IMR-90 (cell line): ENCODE data around the gene EGFL7. TPM values are rescaled to one million over a fixed set of nuclear protein-coding genes. Genes with fewer than 3 reads are reported as not detected.

Experiments used
- ATAC-seq: fragments of 200-7000 bp; cut with Tn5 transposase; 2 replicates; pipeline ENCODE4 v1.9.1; 2020; ENCODE audit warnings: low read depth, mild to moderate bottlenecking, moderate library complexity
- BruUV-seq: library from RNA; stranded (reverse); fragments of 400-500 nt; replicated peaks from 2 replicates; lab custom pipeline; 2021; lab: Mats Ljungman, UMichigan
- CTCF ChIA-PET: fragments of 300-600 bp; formaldehyde crosslinking; extraction: SDS; loops from one replicate; lab custom pipeline; 2021; ENCODE audit warnings: antibody characterized with exemption; lab: Yijun Ruan, JAX
- POLR2A ChIA-PET: fragments of 300-600 bp; sonication (Branson Sonifier 250); formaldehyde crosslinking; loops from one replicate; lab custom pipeline; 2022; ENCODE audit warnings: antibody characterized with exemption; ENCODE audit not compliant: unreplicated experiment; lab: Charles Lee
- DNase-seq: peaks from one replicate; pipeline ENCODE4 v3.0.0; 2013
- H2AFZ ChIP-seq: replicated peaks from 2 replicates; pipeline ENCODE3; 2013; ENCODE audit warnings: low read length, mild to moderate bottlenecking; ENCODE audit not compliant: poor library complexity
- H2AK5ac ChIP-seq: 2 replicates; pipeline ENCODE4 v1.6.1; 2013; ENCODE audit warnings: low read depth, low read length, inconsistent platforms
- H2AK9ac ChIP-seq: replicated peaks from 2 replicates; pipeline ENCODE3; 2013; ENCODE audit warnings: mild to moderate bottlenecking, low read depth, low read length, moderate library complexity; ENCODE audit not compliant: poor library complexity
- H2BK120ac ChIP-seq: 2 replicates; pipeline ENCODE4 v1.6.1; 2013; ENCODE audit warnings: low read depth, low read length, inconsistent platforms
- H2BK15ac ChIP-seq: 3 replicates; pipeline ENCODE4 v1.6.1; 2013; ENCODE audit warnings: low read depth, low read length, inconsistent platforms
- H2BK20ac ChIP-seq: 2 replicates; pipeline ENCODE4 v1.6.1; 2013; ENCODE audit warnings: low read depth, mild to moderate bottlenecking, inconsistent platforms, low read length, moderate library complexity
- H2BK5ac ChIP-seq: 2 replicates; pipeline ENCODE4 v1.6.1; 2013; ENCODE audit warnings: mild to moderate bottlenecking, low read depth, low read length, inconsistent platforms; ENCODE audit not compliant: poor library complexity, severe bottlenecking
- H3K14ac ChIP-seq: replicated peaks from 2 replicates; pipeline ENCODE4 v1.6.1; 2013; ENCODE audit warnings: low read depth, low read length, inconsistent platforms
- H3K18ac ChIP-seq: 2 replicates; pipeline ENCODE4 v1.6.1; 2013; ENCODE audit warnings: low read depth, low read length, control low read depth
- H3K23ac ChIP-seq: 2 replicates; pipeline ENCODE4 v1.6.1; 2013; ENCODE audit warnings: low read depth, low read length, inconsistent platforms
- H3K27ac ChIP-seq: 2 replicates; pipeline ENCODE4 v1.5.1; 2013; ENCODE audit warnings: mild to moderate bottlenecking, control low read depth, low read length; ENCODE audit not compliant: insufficient read depth
- H3K27me3 ChIP-seq: 2 replicates; pipeline ENCODE4 v1.6.1; 2013; ENCODE audit warnings: low read length; ENCODE audit not compliant: control insufficient read depth, insufficient read depth
- H3K36me3 ChIP-seq: 2 replicates; pipeline ENCODE4 v1.6.1; 2013; ENCODE audit warnings: low read length, mixed read lengths; ENCODE audit not compliant: control insufficient read depth, insufficient read depth
- H3K4ac ChIP-seq: 2 replicates; pipeline ENCODE4 v1.6.1; 2013; ENCODE audit warnings: low read depth, low read length, inconsistent platforms
- H3K4me1 ChIP-seq: 2 replicates; pipeline ENCODE4 v1.6.1; 2013; ENCODE audit warnings: low read length, mixed read lengths; ENCODE audit not compliant: control insufficient read depth, insufficient read depth
- H3K4me2 ChIP-seq: 2 replicates; pipeline ENCODE4 v1.6.1; 2013; ENCODE audit warnings: low read depth, mild to moderate bottlenecking, control low read depth, low read length, moderate library complexity
- H3K4me3 ChIP-seq: 2 replicates; pipeline ENCODE4 v1.5.1; 2013; ENCODE audit warnings: low read depth, mild to moderate bottlenecking, control low read depth, low read length, moderate library complexity; ENCODE audit not compliant: insufficient read depth
- H3K56ac ChIP-seq: 2 replicates; pipeline ENCODE4 v1.6.1; 2013; ENCODE audit warnings: low read length, inconsistent platforms; ENCODE audit not compliant: insufficient read depth; ENCODE audit errors: extremely low read depth
- H3K79me1 ChIP-seq, 2 experiments: 2 replicates each; pipeline ENCODE4 v1.6.1; 2013; ENCODE audit warnings: low read length in 2 of 2, inconsistent platforms in 1 of 2, low read depth in 1 of 2
- H3K9ac ChIP-seq: 2 replicates; pipeline ENCODE4 v1.6.1; 2013; ENCODE audit warnings: low read depth, low read length, control low read depth
- H3K9me1 ChIP-seq: 2 replicates; pipeline ENCODE4 v1.6.1; 2013; ENCODE audit warnings: low read length, inconsistent platforms; ENCODE audit not compliant: insufficient read depth
- H3K9me3 ChIP-seq: 2 replicates; pipeline ENCODE4 v1.6.1; 2013; ENCODE audit warnings: low read length; ENCODE audit not compliant: control insufficient read depth, insufficient read depth
- H4K20me1 ChIP-seq: 2 replicates; pipeline ENCODE4 v1.6.1; 2013; ENCODE audit warnings: low read length, inconsistent platforms; ENCODE audit not compliant: insufficient read depth
- H4K5ac ChIP-seq: 2 replicates; pipeline ENCODE4 v1.6.1; 2013; ENCODE audit warnings: mild to moderate bottlenecking, low read depth, low read length, control low read depth
- H4K8ac ChIP-seq, 2 experiments: 2 replicates each; pipeline ENCODE4 v1.6.1; 2013; ENCODE audit warnings: low read depth in 2 of 2, low read length in 2 of 2, control low read depth in 1 of 2, inconsistent platforms in 1 of 2
- H4K91ac ChIP-seq: 2 replicates; pipeline ENCODE4 v1.6.1; 2013; ENCODE audit warnings: low read depth, low read length, inconsistent platforms; ENCODE audit not compliant: insufficient read depth
- CEBPB ChIP-seq: IDR thresholded peaks from 2 replicates; pipeline ENCODE4 v1.6.1; 2012; ENCODE audit warnings: low read depth, low read length, improper control_type of control experiment
- MXI1 ChIP-seq: IDR thresholded peaks from 2 replicates; pipeline ENCODE4 v1.6.1; 2012; ENCODE audit warnings: low read depth, mild to moderate bottlenecking, low read length, moderate library complexity, borderline replicate concordance
- NFE2L2 ChIP-seq: fragments of 150-350 bp; IDR thresholded peaks from 2 replicates; pipeline ENCODE4 v1.6.1; 2016; ENCODE audit warnings: low read depth, mild to moderate bottlenecking, low read length
- RAD21 ChIP-seq: IDR thresholded peaks from 2 replicates; pipeline ENCODE4 v1.6.1; 2012; ENCODE audit warnings: low read length, improper control_type of control experiment
- RFX5 ChIP-seq: IDR thresholded peaks from 2 replicates; pipeline ENCODE4 v1.8.0; 2012; ENCODE audit warnings: low read depth, mild to moderate bottlenecking, low read length, moderate library complexity
- SMC3 ChIP-seq: fragments of 150-350 bp; IDR thresholded peaks from 2 replicates; pipeline ENCODE4 v1.6.1; 2016; ENCODE audit warnings: low read depth, mild to moderate bottlenecking, antibody characterized with exemption, low read length, moderate library complexity
- WGBS, 2 experiments: methylation state at CpG; one replicate each; pipeline versions ENCODE4 v1.1.5 to v1.1.7; 2013; ENCODE audit warnings: missing lambda C conversion rate in 2 of 2; ENCODE audit not compliant: insufficient read length in 1 of 2; ENCODE audit errors: extremely low coverage in 2 of 2; 5-methylcytosine and 5-hydroxymethylcytosine counted together
- dilution Hi-C: fragments of 300-500 bp; cut with HindIII; formaldehyde crosslinking; loops from one replicate; pipeline ENCODE4 v1.14.3; 2018; ENCODE audit warnings: low sequenced_read_pairs; ENCODE audit not compliant: unreplicated experiment
- in situ Hi-C: fragments of 300-500 bp; cut with MboI; formaldehyde crosslinking; loops from 3 replicates; pipeline ENCODE4 v1.14.3; 2019; ENCODE audit warnings: low sequenced_read_pairs, inconsistent platforms, mixed read lengths
- intact Hi-C: fragments of 100-400 bp; cut with micrococcal nuclease; formaldehyde crosslinking; loops from 2 replicates; pipeline ENCODE4 v1.10.0; 2022
- polyA plus RNA-seq, 3 experiments: library from polyadenylated mRNA; depleted of rRNA; stranded (reverse); fragments of >200 nt; gene quantifications; 2 replicates each; pipeline ENCODE4 v1.2.3, GENCODE V29; 2012; ENCODE audit warnings: low replicate concordance in 1 of 3
- total RNA-seq: library from RNA; depleted of rRNA; stranded (reverse); fragments of >200 nt; gene quantifications from 2 replicates; pipeline ENCODE4 v1.2.3, GENCODE V29; 2012
- TF ChIP-seq, protein P1 (sequence below): conservative IDR thresholded peaks from 2 replicates; pipeline ENCODE4 v1.5.1; 2012; ENCODE audit warnings: mild to moderate bottlenecking, low read depth, low read length, improper control_type of control experiment

EGFL7 gene
- total and polyA plus RNA-seq, 2 of the 4 experiments (the other 2 are of a cell fraction) = 2.2 to 10.4 TPM

- no peak overlapping the region for H3K23ac ChIP-seq
- H3K9me3 ChIP-seq = no peaks in the 10 kb centered on the region
- H3K4me2 ChIP-seq = no peak overlapping the region
- DNase-seq = no peak
- no CpG with 5 or more reads among the region's 23 CpGs for WGBS, 2 experiments
- H3K27me3 ChIP-seq = peaks cover 20% of the 10 kb centered on the region; the same call in 1 of the 2 replicates
- no peak for TF ChIP-seq RAD21
- TF ChIP-seq MXI1 = no peak
- no peak for TF ChIP-seq NFE2L2
- TF ChIP-seq, protein P1, sequence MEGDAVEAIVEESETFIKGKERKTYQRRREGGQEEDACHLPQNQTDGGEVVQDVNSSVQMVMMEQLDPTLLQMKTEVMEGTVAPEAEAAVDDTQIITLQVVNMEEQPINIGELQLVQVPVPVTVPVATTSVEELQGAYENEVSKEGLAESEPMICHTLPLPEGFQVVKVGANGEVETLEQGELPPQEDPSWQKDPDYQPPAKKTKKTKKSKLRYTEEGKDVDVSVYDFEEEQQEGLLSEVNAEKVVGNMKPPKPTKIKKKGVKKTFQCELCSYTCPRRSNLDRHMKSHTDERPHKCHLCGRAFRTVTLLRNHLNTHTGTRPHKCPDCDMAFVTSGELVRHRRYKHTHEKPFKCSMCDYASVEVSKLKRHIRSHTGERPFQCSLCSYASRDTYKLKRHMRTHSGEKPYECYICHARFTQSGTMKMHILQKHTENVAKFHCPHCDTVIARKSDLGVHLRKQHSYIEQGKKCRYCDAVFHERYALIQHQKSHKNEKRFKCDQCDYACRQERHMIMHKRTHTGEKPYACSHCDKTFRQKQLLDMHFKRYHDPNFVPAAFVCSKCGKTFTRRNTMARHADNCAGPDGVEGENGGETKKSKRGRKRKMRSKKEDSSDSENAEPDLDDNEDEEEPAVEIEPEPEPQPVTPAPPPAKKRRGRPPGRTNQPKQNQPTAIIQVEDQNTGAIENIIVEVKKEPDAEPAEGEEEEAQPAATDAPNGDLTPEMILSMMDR = no peak
- no peak for TF ChIP-seq SMC3
- TF ChIP-seq RFX5 = no peak
- no peak for TF ChIP-seq CEBPB
- H2BK120ac ChIP-seq = no peak overlapping the region
- no peak overlapping the region for H3K4me3 ChIP-seq
- H3K18ac ChIP-seq = no peak overlapping the region
- H3K56ac ChIP-seq = no peak overlapping the region
- no peak overlapping the region for H2AK5ac ChIP-seq
- no peak overlapping the region for H2BK5ac ChIP-seq
- no TSS peak for BruUV-seq
- H2BK20ac ChIP-seq = no peak overlapping the region
- no peaks in the 10 kb centered on the region; the same call in none of the 2 replicates for H4K20me1 ChIP-seq
- H4K91ac ChIP-seq = no peak overlapping the region
- intact Hi-C loops = no loop called here
- ChIA-PET CTCF (no interaction called here), POLR2A (no interaction called here)
- H2AFZ ChIP-seq = no peak overlapping the region
- no peak overlapping the region for H4K5ac ChIP-seq
- no peak overlapping the region for H3K27ac ChIP-seq
- ATAC-seq = no peak
- H3K4ac ChIP-seq = no peak overlapping the region
- peaks cover 5% of the 10 kb centered on the region; the same call in 1 of the 2 replicates for H3K36me3 ChIP-seq
- H3K9ac ChIP-seq = no peak overlapping the region
- H2AK9ac ChIP-seq = no peak overlapping the region
- H2BK15ac ChIP-seq = no peak overlapping the region
- H3K9me1 ChIP-seq = no peaks in the 10 kb centered on the region
- no peak overlapping the region for H4K8ac ChIP-seq
- H3K79me1 ChIP-seq = no peaks in the 10 kb centered on the region
- H3K4me1 ChIP-seq = peaks cover 4% of the 10 kb centered on the region; the same call in 1 of the 2 replicates
- H3K14ac ChIP-seq = no peak overlapping the region
- dilution Hi-C loops = no loop called here
- in situ Hi-C loops = no loop called here
These were observed 6.5 kb downstream of the EGFL7 start for GRCh38 chr9:136668983-136669790.
